Fibroblast of lung (primary cell): Measurements from ENCODE around the gene KIRREL3. TPM values are rescaled to one million over a fixed set of nuclear protein-coding genes. Genes with fewer than 3 reads are reported as not detected.

ENCODE experiments used
- DNase-seq, 2 donors: peaks; one replicate each; pipeline versions ENCODE4 v3.0.0 to v3.0.0-alpha.2; 2010; ENCODE audit warnings: low read depth in 2 of 2
- H2AFZ ChIP-seq: 2 replicates; pipeline ENCODE4 v1.5.1; 2012; ENCODE audit warnings: low read length, control low read depth, inconsistent platforms
- H3K27ac ChIP-seq: 2 replicates; pipeline ENCODE4 v1.5.1; 2011; ENCODE audit warnings: low read length, control low read depth; ENCODE audit not compliant: insufficient read depth
- H3K27me3 ChIP-seq: 2 replicates; pipeline ENCODE4 v1.5.1; 2011; ENCODE audit warnings: mild to moderate bottlenecking, low read length; ENCODE audit not compliant: control insufficient read depth, insufficient read depth
- H3K36me3 ChIP-seq: 2 replicates; pipeline ENCODE4 v1.5.1; 2011; ENCODE audit warnings: low read length; ENCODE audit not compliant: control insufficient read depth, insufficient read depth
- H3K4me1 ChIP-seq: 2 replicates; pipeline ENCODE4 v1.5.1; 2011; ENCODE audit warnings: low read length; ENCODE audit not compliant: control insufficient read depth, insufficient read depth; ENCODE audit errors: extremely low read depth
- H3K4me2 ChIP-seq: 2 replicates; pipeline ENCODE4 v1.5.1; 2011; ENCODE audit warnings: low read length, control low read depth; ENCODE audit not compliant: insufficient read depth; ENCODE audit errors: extremely low read depth
- H3K4me3 ChIP-seq, 4 experiments: fragments of 200-600 bp in 1 of 4; sonication (generic) in 1 of 4; replicated peaks in 1 of 4; 2 replicates each; pipeline ENCODE4 v1.5.1; 2011 to 2016; ENCODE audit warnings: low read length in 4 of 4, low read depth in 3 of 4, mild to moderate bottlenecking in 3 of 4, control low read depth in 2 of 4, inconsistent platforms in 1 of 4, mixed read lengths in 1 of 4; ENCODE audit not compliant: insufficient read depth in 1 of 4; ENCODE audit errors: control extremely low read depth in 1 of 4
- H3K79me2 ChIP-seq: 2 replicates; pipeline ENCODE4 v1.5.1; 2012; ENCODE audit warnings: mild to moderate bottlenecking, low read length, inconsistent platforms; ENCODE audit not compliant: control insufficient read depth, insufficient read depth
- H3K9ac ChIP-seq: 2 replicates; pipeline ENCODE4 v1.5.1; 2011; ENCODE audit warnings: mild to moderate bottlenecking, low read length, control low read depth; ENCODE audit not compliant: insufficient read depth
- H3K9me3 ChIP-seq: 2 replicates; pipeline ENCODE4 v1.5.1; 2012; ENCODE audit warnings: low read depth, low read length; ENCODE audit not compliant: control insufficient read depth, insufficient read depth
- H4K20me1 ChIP-seq: 2 replicates; pipeline ENCODE4 v1.5.1; 2011; ENCODE audit warnings: low read length; ENCODE audit not compliant: control insufficient read depth, insufficient read depth; ENCODE audit errors: extremely low read depth
- CTCF ChIP-seq, 2 donors: IDR thresholded peaks in 1 of 2; conservative IDR thresholded peaks in 1 of 2; 1 replicate in 1 of 2; 2 replicates in 1 of 2; pipeline ENCODE4 v1.5.1; 2011 to 2012; ENCODE audit warnings: low read length in 2 of 2, control low read depth in 1 of 2, inconsistent platforms in 1 of 2, low read depth in 1 of 2, mild to moderate bottlenecking in 1 of 2
- EZH2 ChIP-seq: IDR thresholded peaks from 2 replicates; pipeline ENCODE4 v1.5.1; 2012; ENCODE audit warnings: low read length, control low read depth, mild to moderate bottlenecking; ENCODE audit errors: missing control alignments
- polyA plus RNA-seq, 2 donors: library from polyadenylated mRNA; depleted of rRNA in 1 of 2; stranded (reverse) in 1 of 2; unstranded in 1 of 2; fragments of >200 nt; gene quantifications; 2 replicates each; pipeline ENCODE4 v1.2.1, GENCODE V29; 2011 to 2012; ENCODE audit warnings: missing spikeins in 1 of 2
- total RNA-seq: library from RNA; depleted of rRNA; stranded (reverse); fragments of >200 nt; gene quantifications from 2 replicates; pipeline ENCODE4 v1.2.1, GENCODE V29; 2014

The KIRREL3 gene
- total and polyA plus RNA-seq, 2 donors (not counting 1 experiment from before 2014, with no cell fraction given), result 2.8 to 6.1 TPM

GRCh38 chr11:126756421-126756820, 244.1 kb downstream of the KIRREL3 start:
- no peak overlapping the region for H3K27ac ChIP-seq

GRCh38 chr11:126755526-126755925, 245.0 kb downstream of the KIRREL3 start:
- H3K4me1 ChIP-seq, result peaks cover 2% of the 10 kb centered on the region
- H3K27me3 ChIP-seq, result no peaks in the 10 kb centered on the region
- H3K27ac ChIP-seq, result no peak overlapping the region
- H3K9me3 ChIP-seq, result no peaks in the 10 kb centered on the region
- no peak for TF ChIP-seq EZH2
- no peak for TF ChIP-seq CTCF (conservative IDR thresholded peaks at IDR 0.05 in 1 of 2, IDR thresholded peaks at IDR 0.05 in 1 of 2; ENCODE audit: low read depth in 1 of 2, low read length in 2 of 2)
- no peaks in the 10 kb centered on the region for H3K79me2 ChIP-seq
- no peak overlapping the region for H3K4me2 ChIP-seq
- H4K20me1 ChIP-seq, result no peaks in the 10 kb centered on the region
- no peak for DNase-seq
- H3K4me3 ChIP-seq, result no peak overlapping the region
- no peak overlapping the region for H3K9ac ChIP-seq
- H3K36me3 ChIP-seq, result no peaks in the 10 kb centered on the region
- H2AFZ ChIP-seq, result no peak overlapping the region

More at GRCh38 chr11:126756421-126756820, 244.1 kb downstream of the KIRREL3 start:
- no peaks in the 10 kb centered on the region for H4K20me1 ChIP-seq
- no peaks in the 10 kb centered on the region for H3K27me3 ChIP-seq
- H2AFZ ChIP-seq, result no peak overlapping the region
- no peaks in the 10 kb centered on the region for H3K9me3 ChIP-seq
- H3K4me1 ChIP-seq, result no peaks in the 10 kb centered on the region
- TF ChIP-seq EZH2 (no peak), CTCF (conservative IDR thresholded peaks at IDR 0.05 in 1 of 2, IDR thresholded peaks at IDR 0.05 in 1 of 2; ENCODE audit: low read depth in 1 of 2, low read length in 2 of 2) (no peak)
- no peak overlapping the region for H3K4me2 ChIP-seq
- H3K79me2 ChIP-seq, result no peaks in the 10 kb centered on the region
- H3K9ac ChIP-seq, result no peak overlapping the region
- H3K36me3 ChIP-seq, result no peaks in the 10 kb centered on the region
- no peak for DNase-seq
- H3K4me3 ChIP-seq, result no peak overlapping the region

GRCh38 chr11:126754591-126755426, 245.8 kb downstream of the KIRREL3 start:
- Histone ChIP-seq H3K4me2 (no peak overlapping the region), H2AFZ (no peak overlapping the region), H3K9me3 (no peaks in the 10 kb centered on the region), H3K79me2 (no peaks in the 10 kb centered on the region), H3K4me3 (no peak overlapping the region), H3K9ac (no peak overlapping the region), H3K27ac (no peak overlapping the region), H3K4me1 (peaks cover 2% of the 10 kb centered on the region), H3K36me3 (no peaks in the 10 kb centered on the region), H4K20me1 (no peaks in the 10 kb centered on the region), H3K27me3 (no peaks in the 10 kb centered on the region)
- no peak for DNase-seq
- TF ChIP-seq EZH2 (no peak), CTCF (conservative IDR thresholded peaks at IDR 0.05 in 1 of 2, IDR thresholded peaks at IDR 0.05 in 1 of 2; ENCODE audit: low read depth in 1 of 2, low read length in 2 of 2) (no peak)
